Activated T-helper 2 cell treated with anti-CD3 and anti-CD28 coated beads, Interferon-gamma antibody, Interleukin-2, Interleukin-4, amounts not matched to agents 10 μg/mL and 5 μg/mL and 100 μg/mL, durations not matched to agents 14 hours and 24 hours and 36 hours (primary cell): Measurements from ENCODE around the gene AQR. TPM values are rescaled to one million over a fixed set of nuclear protein-coding genes. Genes with fewer than 3 reads are reported as not detected.
"Not testable (repeated sequence)": the region's sequence is repeated elsewhere in the genome, so short reads cannot be mapped to it uniquely, and the experiment has no call there.

Experiments used
- DNase-seq: peaks from one replicate; pipeline ENCODE4 v3.0.0; 2021; ENCODE audit warnings: low spot score
- H3K27ac Mint-ChIP-seq: one replicate; pipeline ENCODE4 v1.8.0; 2021; ENCODE audit warnings: mixed read lengths
- H3K27me3 Mint-ChIP-seq: one replicate; pipeline ENCODE4 v1.8.0; 2021; ENCODE audit warnings: low read depth, mixed read lengths
- H3K36me3 Mint-ChIP-seq: one replicate; pipeline ENCODE4 v1.8.0; 2021; ENCODE audit warnings: low read depth, mixed read lengths
- H3K4me1 Mint-ChIP-seq: one replicate; pipeline ENCODE4 v1.8.0; 2021; ENCODE audit warnings: low read depth, mixed read lengths
- H3K4me3 Mint-ChIP-seq: one replicate; pipeline ENCODE4 v1.8.0; 2021; ENCODE audit warnings: low read depth, mild to moderate bottlenecking, moderate library complexity, mixed read lengths
- H3K9me3 Mint-ChIP-seq: one replicate; pipeline ENCODE4 v1.8.0; 2021; ENCODE audit warnings: mixed read lengths
- intact Hi-C: fragments of 100-400 bp; cut with micrococcal nuclease; formaldehyde crosslinking; loops from one replicate; pipeline ENCODE4 v1.15.1; 2023
- total RNA-seq: library from RNA; stranded (reverse); gene quantifications from 2 replicates; pipeline ENCODE4 v1.2.3, GENCODE V29; 2022

The AQR gene
- total RNA-seq, 1 donor from 2014 or later: 41.0 TPM

GRCh38 chr15:34943711-34944110, 25.8 kb downstream of the AQR start:
- no peak for DNase-seq
- H3K9me3 Mint-ChIP-seq: no peaks in the 10 kb centered on the region
- intact Hi-C loops: no loop called here
- H3K36me3 Mint-ChIP-seq: peaks cover 57% of the 10 kb centered on the region
- no peak overlapping the region for H3K27ac Mint-ChIP-seq
- no peaks in the 10 kb centered on the region for H3K27me3 Mint-ChIP-seq
- H3K4me1 Mint-ChIP-seq: no peaks in the 10 kb centered on the region
- no peak overlapping the region for H3K4me3 Mint-ChIP-seq

- H3K36me3 Mint-ChIP-seq: peaks cover 58% of the 10 kb centered on the region
These were observed 26.3 kb downstream of the AQR start for GRCh38 chr15:34943264-34943663.

GRCh38 chr15:34942363-34942762, 27.2 kb downstream of the AQR start:
- Mint-ChIP-seq H3K27me3 (no peaks in the 10 kb centered on the region), H3K27ac (no peak overlapping the region), H3K4me3 (no peak overlapping the region), H3K4me1 (no peaks in the 10 kb centered on the region), H3K36me3 (peaks cover 53% of the 10 kb centered on the region), H3K9me3 (no peaks in the 10 kb centered on the region)
- no peak for DNase-seq
- intact Hi-C loops: no loop called here

More at GRCh38 chr15:34943264-34943663, 26.3 kb downstream of the AQR start:
- H3K27ac Mint-ChIP-seq, H3K4me3 Mint-ChIP-seq, H3K27me3 Mint-ChIP-seq, intact Hi-C loops, H3K9me3 Mint-ChIP-seq, DNase-seq, H3K4me1 Mint-ChIP-seq: not testable (repeated sequence)

- Mint-ChIP-seq H3K36me3 (peaks cover 53% of the 10 kb centered on the region), H3K27me3 (no peaks in the 10 kb centered on the region), H3K4me1 (no peaks in the 10 kb centered on the region), H3K4me3 (no peak overlapping the region), H3K9me3 (no peaks in the 10 kb centered on the region), H3K27ac (no peak overlapping the region)
- intact Hi-C loops: no loop called here
- no peak for DNase-seq
These were observed 27.7 kb downstream of the AQR start for GRCh38 chr15:34941831-34942230.

- no peaks in the 10 kb centered on the region for H3K9me3 Mint-ChIP-seq
- no peak overlapping the region for H3K4me3 Mint-ChIP-seq
- DNase-seq: no peak
- intact Hi-C loops: no loop called here
- H3K27ac Mint-ChIP-seq: no peak overlapping the region
- no peaks in the 10 kb centered on the region for H3K4me1 Mint-ChIP-seq
- H3K36me3 Mint-ChIP-seq: peaks cover 55% of the 10 kb centered on the region
- no peaks in the 10 kb centered on the region for H3K27me3 Mint-ChIP-seq
These were observed 28.3 kb downstream of the AQR start for GRCh38 chr15:34941185-34941698.

GRCh38 chr15:34933432-34933975, 36.0 kb downstream of the AQR start:
- intact Hi-C loops: no loop called here
- Mint-ChIP-seq H3K36me3 (peaks cover 57% of the 10 kb centered on the region), H3K4me1 (no peaks in the 10 kb centered on the region), H3K27ac (no peak overlapping the region), H3K27me3 (no peaks in the 10 kb centered on the region), H3K9me3 (no peaks in the 10 kb centered on the region), H3K4me3 (no peak overlapping the region)
- DNase-seq: no peak

GRCh38 chr15:34928349-34928748, 41.2 kb downstream of the AQR start:
- DNase-seq, H3K27me3 Mint-ChIP-seq, intact Hi-C loops, H3K27ac Mint-ChIP-seq, H3K9me3 Mint-ChIP-seq, H3K4me1 Mint-ChIP-seq, H3K4me3 Mint-ChIP-seq: not testable (repeated sequence)
- peaks cover 68% of the 10 kb centered on the region for H3K36me3 Mint-ChIP-seq

- no peak for DNase-seq
- H3K27ac Mint-ChIP-seq: no peak overlapping the region
- no peaks in the 10 kb centered on the region for H3K9me3 Mint-ChIP-seq
- no peaks in the 10 kb centered on the region for H3K4me1 Mint-ChIP-seq
- no peaks in the 10 kb centered on the region for H3K27me3 Mint-ChIP-seq
- H3K36me3 Mint-ChIP-seq: peaks cover 64% of the 10 kb centered on the region
- no peak overlapping the region for H3K4me3 Mint-ChIP-seq
- intact Hi-C loops: no loop called here
These were observed 41.8 kb downstream of the AQR start for GRCh38 chr15:34927726-34928125.

- Mint-ChIP-seq H3K36me3 (peaks cover 62% of the 10 kb centered on the region), H3K27me3 (no peaks in the 10 kb centered on the region)
These were observed 55.2 kb downstream of the AQR start for GRCh38 chr15:34914317-34914716.

GRCh38 chr15:34905047-34905446, 64.5 kb downstream of the AQR start:
- no peak for DNase-seq
- no peaks in the 10 kb centered on the region for H3K4me1 Mint-ChIP-seq
- H3K27ac Mint-ChIP-seq: no peak overlapping the region
- intact Hi-C loops: no loop called here
- no peaks in the 10 kb centered on the region for H3K9me3 Mint-ChIP-seq
- no peaks in the 10 kb centered on the region for H3K27me3 Mint-ChIP-seq
- H3K36me3 Mint-ChIP-seq: peaks cover 53% of the 10 kb centered on the region
- H3K4me3 Mint-ChIP-seq: no peak overlapping the region

More at GRCh38 chr15:34914317-34914716, 55.2 kb downstream of the AQR start:
- Mint-ChIP-seq H3K27ac (no peak overlapping the region), H3K4me1 (no peaks in the 10 kb centered on the region), H3K9me3 (no peaks in the 10 kb centered on the region), H3K4me3 (no peak overlapping the region)
- intact Hi-C loops: no loop called here
- no peak for DNase-seq

- Mint-ChIP-seq H3K27ac (no peak overlapping the region), H3K27me3 (no peaks in the 10 kb centered on the region), H3K4me1 (no peaks in the 10 kb centered on the region), H3K4me3 (no peak overlapping the region), H3K36me3 (peaks cover 51% of the 10 kb centered on the region), H3K9me3 (no peaks in the 10 kb centered on the region)
- intact Hi-C loops: no loop called here
- no peak for DNase-seq
These were observed 65.0 kb downstream of the AQR start for GRCh38 chr15:34904527-34904926.

- H3K9me3 Mint-ChIP-seq: no peaks in the 10 kb centered on the region
- intact Hi-C loops: no loop called here
- H3K27ac Mint-ChIP-seq: no peak overlapping the region
- no peaks in the 10 kb centered on the region for H3K4me1 Mint-ChIP-seq
- H3K36me3 Mint-ChIP-seq: peaks cover 46% of the 10 kb centered on the region
- DNase-seq: no peak
- H3K4me3 Mint-ChIP-seq: no peak overlapping the region
- H3K27me3 Mint-ChIP-seq: no peaks in the 10 kb centered on the region
These were observed 68.8 kb downstream of the AQR start for GRCh38 chr15:34900748-34901147.

- no peak overlapping the region for H3K27ac Mint-ChIP-seq
- intact Hi-C loops: no loop called here
- no peaks in the 10 kb centered on the region for H3K4me1 Mint-ChIP-seq
- no peak for DNase-seq
- H3K4me3 Mint-ChIP-seq: no peak overlapping the region
- peaks cover 66% of the 10 kb centered on the region for H3K36me3 Mint-ChIP-seq
- H3K27me3 Mint-ChIP-seq: no peaks in the 10 kb centered on the region
- peaks cover 24% of the 10 kb centered on the region for H3K9me3 Mint-ChIP-seq
These were observed 73.4 kb downstream of the AQR start for GRCh38 chr15:34896183-34896582.

- intact Hi-C loops: no loop called here
These were observed 75.6 kb downstream of the AQR start for GRCh38 chr15:34893967-34894366.

More at GRCh38 chr15:34893967-34894366, 75.6 kb downstream of the AQR start:
- Mint-ChIP-seq H3K9me3 (peaks cover 24% of the 10 kb centered on the region), H3K27ac (no peak overlapping the region), H3K4me1 (no peaks in the 10 kb centered on the region), H3K4me3 (no peak overlapping the region), H3K27me3 (no peaks in the 10 kb centered on the region), H3K36me3 (peaks cover 84% of the 10 kb centered on the region)
- no peak for DNase-seq
